Measurements from ENCODE around the gene BRCC3.

Gene BRCC3

GRCh38 chrX:155054255-155054654 lies 17.1 kb upstream of the BRCC3 start:
- Histone ChIP-seq H3K27me3 (ENCODE audit: control insufficient read depth, low read length) (no peaks in the 10 kb centered on the region), H3K4me1 (ENCODE audit: control insufficient read depth, low read length) (no peaks in the 10 kb centered on the region), H3K36me3 (ENCODE audit: control insufficient read depth, low read length) (peaks cover 11% of the 10 kb centered on the region), H3K4me3 (ENCODE audit: low read length) (no peak overlapping the region), H3K79me2 (ENCODE audit: control insufficient read depth, low read length) (no peaks in the 10 kb centered on the region), H3K27ac (ENCODE audit: low read depth, low read length) (no peak overlapping the region), H4K20me1 (ENCODE audit: control insufficient read depth, insufficient read depth, low read depth, low read length) (no peaks in the 10 kb centered on the region), H3F3A (ENCODE audit: control insufficient read depth, insufficient read depth) (no peaks in the 10 kb centered on the region), H3K9me3 (ENCODE audit: control insufficient read depth, insufficient read depth, low read length) (no peaks in the 10 kb centered on the region), H3K4me2 (ENCODE audit: low read length) (no peak overlapping the region), H3K9me2 (replicated peaks; ENCODE audit: control insufficient read depth, low read length) (no peaks in the 10 kb centered on the region)
- TF ChIP-seq EZH2phosphoT487 (IDR thresholded peaks at IDR 0.05; ENCODE audit: borderline replicate concordance, low read length), result no peak
- TF ChIP-seq CTCF (IDR thresholded peaks at IDR 0.05; ENCODE audit: low read depth, low read length, poor library complexity, severe bottlenecking), result no peak

GRCh38 chrX:155055494-155055893 lies 15.8 kb upstream of the BRCC3 start:
- Histone ChIP-seq H3K36me3 (ENCODE audit: control insufficient read depth, low read length) (peaks cover 16% of the 10 kb centered on the region), H3K9me2 (replicated peaks; ENCODE audit: control insufficient read depth, low read length) (no peaks in the 10 kb centered on the region), H3K4me1 (ENCODE audit: control insufficient read depth, low read length) (no peaks in the 10 kb centered on the region), H3K4me2 (ENCODE audit: low read length) (no peak overlapping the region), H4K20me1 (ENCODE audit: control insufficient read depth, insufficient read depth, low read depth, low read length) (no peaks in the 10 kb centered on the region), H3K27ac (ENCODE audit: low read depth, low read length) (no peak overlapping the region), H3K4me3 (ENCODE audit: low read length) (no peak overlapping the region), H3K79me2 (ENCODE audit: control insufficient read depth, low read length) (no peaks in the 10 kb centered on the region), H3F3A (ENCODE audit: control insufficient read depth, insufficient read depth) (no peaks in the 10 kb centered on the region), H3K9me3 (ENCODE audit: control insufficient read depth, insufficient read depth, low read length) (no peaks in the 10 kb centered on the region), H3K27me3 (ENCODE audit: control insufficient read depth, low read length) (no peaks in the 10 kb centered on the region)
- no peak for TF ChIP-seq EZH2phosphoT487 (IDR thresholded peaks at IDR 0.05; ENCODE audit: borderline replicate concordance, low read length)
- no peak for TF ChIP-seq CTCF (IDR thresholded peaks at IDR 0.05; ENCODE audit: low read depth, low read length, poor library complexity, severe bottlenecking)

- no peaks in the 10 kb centered on the region for H3K9me2 ChIP-seq (replicated peaks; ENCODE audit: control insufficient read depth, low read length)
- H4K20me1 ChIP-seq (ENCODE audit: control insufficient read depth, insufficient read depth, low read depth, low read length), result no peaks in the 10 kb centered on the region
- no peak overlapping the region for H3K4me2 ChIP-seq (ENCODE audit: low read length)
- no peaks in the 10 kb centered on the region for H3K4me1 ChIP-seq (ENCODE audit: control insufficient read depth, low read length)
- H3F3A ChIP-seq (ENCODE audit: control insufficient read depth, insufficient read depth), result no peaks in the 10 kb centered on the region
- no peaks in the 10 kb centered on the region for H3K27me3 ChIP-seq (ENCODE audit: control insufficient read depth, low read length)
- no peak overlapping the region for H3K27ac ChIP-seq (ENCODE audit: low read depth, low read length)
- peaks cover 16% of the 10 kb centered on the region for H3K36me3 ChIP-seq (ENCODE audit: control insufficient read depth, low read length)
- H3K79me2 ChIP-seq (ENCODE audit: control insufficient read depth, low read length), result no peaks in the 10 kb centered on the region
- no peaks in the 10 kb centered on the region for H3K9me3 ChIP-seq (ENCODE audit: control insufficient read depth, insufficient read depth, low read length)
- TF ChIP-seq EZH2phosphoT487 (IDR thresholded peaks at IDR 0.05; ENCODE audit: borderline replicate concordance, low read length) (no peak), CTCF (IDR thresholded peaks at IDR 0.05; ENCODE audit: low read depth, low read length, poor library complexity, severe bottlenecking) (no peak)
- H3K4me3 ChIP-seq (ENCODE audit: low read length), result no peak overlapping the region
These were observed 14.8 kb upstream of the BRCC3 start for GRCh38 chrX:155056471-155056870.
